Measurements from ENCODE around the gene SEMA4B. TPM values are rescaled to one million over a fixed set of nuclear protein-coding genes. Genes with fewer than 3 reads are reported as not detected.

Gene SEMA4B, protein sequence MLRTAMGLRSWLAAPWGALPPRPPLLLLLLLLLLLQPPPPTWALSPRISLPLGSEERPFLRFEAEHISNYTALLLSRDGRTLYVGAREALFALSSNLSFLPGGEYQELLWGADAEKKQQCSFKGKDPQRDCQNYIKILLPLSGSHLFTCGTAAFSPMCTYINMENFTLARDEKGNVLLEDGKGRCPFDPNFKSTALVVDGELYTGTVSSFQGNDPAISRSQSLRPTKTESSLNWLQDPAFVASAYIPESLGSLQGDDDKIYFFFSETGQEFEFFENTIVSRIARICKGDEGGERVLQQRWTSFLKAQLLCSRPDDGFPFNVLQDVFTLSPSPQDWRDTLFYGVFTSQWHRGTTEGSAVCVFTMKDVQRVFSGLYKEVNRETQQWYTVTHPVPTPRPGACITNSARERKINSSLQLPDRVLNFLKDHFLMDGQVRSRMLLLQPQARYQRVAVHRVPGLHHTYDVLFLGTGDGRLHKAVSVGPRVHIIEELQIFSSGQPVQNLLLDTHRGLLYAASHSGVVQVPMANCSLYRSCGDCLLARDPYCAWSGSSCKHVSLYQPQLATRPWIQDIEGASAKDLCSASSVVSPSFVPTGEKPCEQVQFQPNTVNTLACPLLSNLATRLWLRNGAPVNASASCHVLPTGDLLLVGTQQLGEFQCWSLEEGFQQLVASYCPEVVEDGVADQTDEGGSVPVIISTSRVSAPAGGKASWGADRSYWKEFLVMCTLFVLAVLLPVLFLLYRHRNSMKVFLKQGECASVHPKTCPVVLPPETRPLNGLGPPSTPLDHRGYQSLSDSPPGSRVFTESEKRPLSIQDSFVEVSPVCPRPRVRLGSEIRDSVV
- 95.7 and 141 TPM in 2 replicates for total RNA-seq

DNA sequence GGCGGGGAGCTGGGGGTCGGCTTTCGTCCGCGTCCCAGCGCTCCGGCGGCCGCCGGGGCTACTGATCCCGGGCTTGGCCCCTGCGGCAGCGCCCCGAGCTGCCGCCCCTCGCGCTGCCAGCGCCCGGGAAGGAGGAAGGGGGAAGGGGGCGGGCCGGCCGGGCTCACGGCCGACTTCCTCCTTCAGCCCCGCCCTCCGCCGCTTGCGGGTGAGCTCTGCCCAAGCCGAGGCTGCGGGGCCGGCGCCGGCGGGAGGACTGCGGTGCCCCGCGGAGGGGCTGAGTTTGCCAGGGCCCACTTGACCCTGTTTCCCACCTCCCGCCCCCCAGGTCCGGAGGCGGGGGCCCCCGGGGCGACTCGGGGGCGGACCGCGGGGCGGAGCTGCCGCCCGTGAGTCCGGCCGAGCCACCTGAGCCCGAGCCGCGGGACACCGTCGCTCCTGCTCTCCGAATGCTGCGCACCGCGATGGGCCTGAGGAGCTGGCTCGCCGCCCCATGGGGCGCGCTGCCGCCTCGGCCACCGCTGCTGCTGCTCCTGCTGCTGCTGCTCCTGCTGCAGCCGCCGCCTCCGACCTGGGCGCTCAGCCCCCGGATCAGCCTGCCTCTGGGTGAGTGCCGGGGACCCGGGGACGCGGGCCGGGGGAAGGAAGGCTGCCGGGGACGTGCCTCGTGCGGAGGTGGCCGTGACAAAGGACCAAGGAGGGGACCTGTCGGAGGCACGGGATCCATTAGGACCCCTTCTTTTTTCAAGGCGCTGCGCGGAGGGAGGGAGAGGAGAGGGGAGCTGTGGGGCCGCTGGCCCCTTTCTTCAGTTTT lies at the start of gene SEMA4B:
TSS of gene SEMA4B (plus strand) at position 201 of the 814 bp plus-strand sequence. CDS start at position 450, 249 bp downstream.

DNA sequence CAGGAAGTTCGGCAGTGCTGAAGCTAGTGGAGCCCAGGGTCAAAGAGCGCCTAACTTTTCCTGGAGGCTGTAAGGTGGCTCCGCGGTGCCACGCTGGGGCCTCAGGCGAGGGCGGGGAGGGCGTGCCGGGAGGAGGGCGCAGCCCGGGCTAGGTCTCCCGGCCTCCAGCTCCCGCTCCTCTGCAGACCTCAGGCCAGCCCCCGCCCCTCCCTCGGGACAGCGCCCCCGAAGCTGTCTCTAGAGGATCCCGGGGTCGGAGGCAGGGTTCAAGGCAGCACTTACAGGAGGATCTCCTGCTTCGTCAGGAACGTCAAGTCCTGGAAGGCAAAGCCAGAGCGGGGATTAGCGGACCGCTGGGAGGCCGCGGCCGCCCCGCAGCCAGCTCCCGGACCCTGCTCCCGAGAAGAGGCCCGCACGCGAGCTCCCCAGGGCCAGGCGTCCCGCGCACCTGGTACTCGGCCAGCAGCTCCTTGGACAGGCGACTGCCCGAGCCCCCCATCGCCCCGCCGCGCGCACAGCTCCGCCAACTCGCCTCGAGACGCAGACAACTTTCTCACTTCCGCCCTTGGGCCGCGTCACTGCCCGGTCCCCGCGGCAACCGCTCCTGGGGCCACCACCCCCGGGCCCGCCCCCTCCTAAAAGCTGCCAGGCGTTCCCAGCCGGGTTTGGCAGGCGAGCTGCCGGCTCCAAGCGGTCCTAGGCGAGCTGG lies 32.4 kb downstream of the SEMA4B start, which contains the start of gene CIB1:
TSS of gene CIB1 (minus strand) at position 555 of the 709 bp plus-strand sequence. CDS start at position 499, 56 bp downstream.

DNA sequence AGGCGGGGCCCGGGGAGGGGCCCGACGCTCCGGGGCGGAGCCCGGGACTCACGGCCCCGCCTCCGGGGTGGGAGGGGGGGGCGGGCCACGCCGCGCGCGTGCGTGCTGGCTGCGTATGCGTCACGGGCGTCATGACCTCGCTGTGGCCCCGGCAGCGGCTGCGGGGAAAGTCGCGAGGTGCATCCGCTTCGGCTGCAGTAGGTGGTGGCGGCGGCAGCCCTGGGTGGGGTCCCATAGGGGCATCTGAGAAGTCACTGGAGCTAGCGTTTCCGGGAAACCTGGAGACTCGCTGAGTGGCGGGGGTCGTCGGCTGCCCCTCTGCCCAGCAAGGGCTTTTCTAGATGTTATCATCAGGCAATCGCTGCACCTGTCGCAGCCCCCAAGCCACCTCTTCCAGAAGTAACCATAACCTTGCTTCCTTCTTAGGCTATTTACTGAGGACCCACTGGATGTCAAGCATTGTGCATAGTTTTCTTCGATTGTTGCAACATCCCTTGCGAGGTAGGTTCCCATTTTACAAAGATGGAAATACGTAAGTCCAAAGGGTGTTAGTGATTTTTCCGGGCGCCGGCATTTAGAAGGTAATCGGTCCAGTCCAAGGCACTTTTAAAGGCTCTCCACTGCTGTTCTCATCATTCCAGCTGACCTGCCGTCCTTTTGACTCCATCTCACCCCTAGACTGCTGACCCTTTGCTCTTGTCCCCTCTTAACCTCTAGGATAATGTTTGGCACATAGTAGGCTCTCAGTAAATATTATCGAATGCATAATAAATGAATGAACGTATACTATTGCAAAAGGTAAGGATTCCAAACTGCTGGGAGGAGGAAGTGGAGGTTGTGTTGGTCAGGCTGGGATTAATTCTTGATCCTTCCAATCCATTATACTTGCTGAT lies 33.2 kb downstream of the SEMA4B start, which contains the start of gene GDPGP1:
TSS of gene GDPGP1 (plus strand) at position 114 of the 893 bp plus-strand sequence. CDS start 6,700 bp downstream, outside the sequence.

DNA sequence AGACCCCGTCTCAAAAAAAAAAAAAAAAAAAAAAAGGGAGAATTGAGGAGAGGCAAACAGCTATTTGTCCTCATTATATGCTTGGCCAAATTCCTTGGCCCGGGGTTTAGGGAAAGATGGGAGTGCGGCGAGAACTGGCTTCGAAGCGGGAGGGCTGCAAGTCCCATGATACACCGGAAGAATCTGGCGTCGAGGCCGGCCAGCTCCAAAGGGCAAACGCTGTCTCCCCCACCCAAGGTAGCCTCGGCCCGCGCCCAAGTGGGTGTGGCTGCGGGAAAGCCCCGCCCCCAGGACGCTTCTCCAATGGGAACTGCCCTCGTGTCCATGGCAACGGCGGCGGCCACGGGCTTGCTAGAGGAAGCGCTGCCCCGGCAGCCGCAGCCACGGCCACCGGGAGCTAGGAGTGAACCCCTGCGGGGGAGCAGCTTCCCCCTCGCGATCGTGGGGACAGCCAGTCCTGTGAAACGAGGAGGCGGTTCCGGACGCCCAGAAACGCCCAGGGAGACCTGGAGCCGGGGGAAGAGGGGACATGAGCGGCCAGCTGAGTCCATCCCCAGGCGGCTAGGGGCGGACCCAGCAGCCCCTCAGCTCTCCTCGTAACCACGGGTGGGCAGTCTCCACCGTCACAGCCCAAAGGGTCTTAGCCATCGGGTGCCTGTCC lies 48.2 kb downstream of the SEMA4B start, which contains the start of gene TTLL13:
TSS of gene TTLL13 (plus strand) at position 354 of the 661 bp plus-strand sequence. CDS start 1,075 bp downstream, outside the sequence.

DNA sequence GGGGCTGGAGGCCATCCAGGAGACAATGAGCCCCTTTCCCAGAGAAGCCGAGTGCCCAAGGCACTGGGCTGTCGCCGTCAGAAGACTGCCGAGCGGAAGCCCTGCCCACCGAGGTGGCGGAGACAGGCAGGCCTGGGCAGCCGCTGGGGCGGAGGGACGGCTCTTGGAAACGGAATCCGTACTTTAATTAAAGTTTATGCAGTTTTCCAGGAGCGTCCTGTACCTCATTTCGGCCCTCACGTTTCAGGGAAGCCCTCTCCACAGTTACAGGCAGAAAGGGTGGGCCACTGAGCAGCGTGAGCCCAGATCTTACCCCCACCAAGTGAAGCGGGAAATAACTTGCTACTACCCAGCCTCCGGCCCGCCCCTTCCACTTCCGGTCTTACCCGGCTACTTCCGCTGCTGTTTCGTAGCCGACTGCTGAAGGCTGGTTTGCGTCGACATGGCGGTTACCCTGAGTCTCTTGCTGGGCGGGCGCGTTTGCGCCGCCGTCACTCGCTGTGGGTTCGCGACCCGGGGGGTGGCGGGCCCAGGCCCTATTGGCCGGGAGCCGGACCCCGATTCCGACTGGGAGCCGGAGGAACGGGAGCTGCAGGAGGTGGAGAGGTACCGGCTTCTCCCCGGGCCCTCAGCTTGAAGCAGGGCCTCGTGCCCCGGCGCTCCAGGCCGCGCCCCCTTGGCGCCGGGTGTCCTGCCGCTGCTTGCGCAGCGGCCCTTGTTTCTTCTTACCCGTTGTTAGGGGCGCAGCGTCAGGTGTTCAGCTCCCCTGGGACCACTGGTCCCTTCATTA lies 64.3 kb downstream of the SEMA4B start, which contains the start of gene NGRN:
TSS of gene NGRN (plus strand) at position 402 of the 790 bp plus-strand sequence. CDS start at position 443, 41 bp downstream.

Other genes with a start within 250 kb of the SEMA4B start
- 11.6 and 16.6 TPM in 2 replicates for gene ZNF710, start 200.0 kb upstream of the SEMA4B start, total RNA-seq
- 60.1 and 67.0 TPM in 2 replicates for gene IDH2, start 98.9 kb upstream of the SEMA4B start, total RNA-seq
- 51.6 and 59.3 TPM in 2 replicates for gene CIB1, start 32.6 kb downstream of the SEMA4B start, total RNA-seq
- gene GDPGP1, start 32.9 kb downstream of the SEMA4B start, total RNA-seq = 4.2 and 7.5 TPM in 2 replicates
- gene TTLL13, start 48.2 kb downstream of the SEMA4B start, total RNA-seq = 0.08 and 0.11 TPM in 2 replicates
- 52.7 and 59.6 TPM in 2 replicates for gene NGRN, start 64.3 kb downstream of the SEMA4B start, total RNA-seq
- 1.7 and 2.9 TPM in 2 replicates for gene ZNF774, start 151.0 kb downstream of the SEMA4B start, total RNA-seq
- 153 and 186 TPM in 2 replicates for gene IQGAP1, start 186.9 kb downstream of the SEMA4B start, total RNA-seq

Data from hair follicular keratinocyte (primary cell).